PC-3 (cell line): ENCODE data around the gene PADI3. TPM values are rescaled to one million over a fixed set of nuclear protein-coding genes. Genes with fewer than 3 reads are reported as not detected.
A peak's percentile ranks its signal among the peaks of the same experiment; 100 is the strongest.

ENCODE experiments used
- ATAC-seq: fragments of 200-7000 bp; cut with Tn5 transposase; 2 replicates; pipeline ENCODE4 v1.9.1; 2020; ENCODE audit warnings: mild to moderate bottlenecking, moderate library complexity
- BruUV-seq: library from RNA; stranded (reverse); fragments of 400-500 nt; replicated peaks from 2 replicates; lab custom pipeline; 2021; lab: Mats Ljungman, UMichigan
- CTCF ChIA-PET: fragments of 300-600 bp; sonication (Branson Sonifier 250); formaldehyde crosslinking; loops from one replicate; lab custom pipeline; 2022; ENCODE audit warnings: antibody characterized with exemption; lab: Charles Lee
- POLR2A ChIA-PET: fragments of 300-600 bp; sonication (Branson Sonifier 250); formaldehyde crosslinking; loops from one replicate; lab custom pipeline; 2022; ENCODE audit warnings: antibody characterized with exemption; ENCODE audit not compliant: unreplicated experiment; lab: Charles Lee
- DNase-seq: peaks from one replicate; pipeline ENCODE4 v3.0.0-alpha.2; 2015
- H2AFZ ChIP-seq: fragments of 300-600 bp; sonication (generic); 2 replicates; pipeline ENCODE4 v1.6.0; 2016; ENCODE audit warnings: antibody characterized with exemption, low read length
- H3F3A ChIP-seq: fragments of 300-600 bp; sonication (generic); one replicate; pipeline ENCODE4 v1.6.0; 2017; ENCODE audit warnings: antibody characterized with exemption, low read length, control low read depth, mild to moderate bottlenecking; ENCODE audit not compliant: unreplicated experiment
- H3K27ac ChIP-seq: fragments of 300-600 bp; sonication (generic); 2 replicates; pipeline ENCODE4 v1.5.1; 2016; ENCODE audit warnings: mild to moderate bottlenecking, low read length
- H3K27me3 ChIP-seq: fragments of 300-600 bp; sonication (generic); 2 replicates; pipeline ENCODE4 v1.6.1; 2016; ENCODE audit warnings: low read length, mixed read lengths
- H3K36me3 ChIP-seq: fragments of 300-600 bp; sonication (generic); 2 replicates; pipeline ENCODE4 v1.6.1; 2016; ENCODE audit warnings: low read depth, mixed run types, low read length, mixed read lengths
- H3K4me1 ChIP-seq: fragments of 300-600 bp; sonication (generic); 2 replicates; pipeline ENCODE4 v1.5.1; 2016; ENCODE audit warnings: low read length; ENCODE audit not compliant: insufficient read depth
- H3K4me2 ChIP-seq: fragments of 300-600 bp; sonication (generic); 2 replicates; pipeline ENCODE4 v1.6.0; 2016; ENCODE audit warnings: low read length
- H3K4me3 ChIP-seq: fragments of 300-600 bp; sonication (generic); 2 replicates; pipeline ENCODE4 v1.5.1; 2016; ENCODE audit warnings: mild to moderate bottlenecking, low read length, mixed read lengths
- H3K79me2 ChIP-seq: fragments of 300-600 bp; sonication (generic); 2 replicates; pipeline ENCODE4 v1.6.1; 2017; ENCODE audit warnings: low read length, mixed read lengths
- H3K9ac ChIP-seq: fragments of 300-600 bp; sonication (generic); 2 replicates; pipeline ENCODE4 v1.6.0; 2016; ENCODE audit warnings: mild to moderate bottlenecking, low read length
- H3K9me2 ChIP-seq: fragments of 300-600 bp; sonication (generic); replicated peaks from 2 replicates; pipeline ENCODE4 v1.6.1; 2016; ENCODE audit warnings: mixed run types, low read length, mixed read lengths
- H3K9me3 ChIP-seq: fragments of 300-600 bp; sonication (generic); 2 replicates; pipeline ENCODE4 v1.6.1; 2016; ENCODE audit warnings: low read length, mixed read lengths
- H4K20me1 ChIP-seq: fragments of 300-600 bp; sonication (generic); 2 replicates; pipeline ENCODE4 v1.6.1; 2016; ENCODE audit warnings: low read length, mixed read lengths
- CTCF ChIP-seq: fragments of 300-600 bp; sonication (generic); conservative IDR thresholded peaks from 2 replicates; pipeline ENCODE4 v1.5.1; 2017; ENCODE audit warnings: antibody characterized with exemption, low read depth, mild to moderate bottlenecking, low read length
- EZH2 ChIP-seq: fragments of 300-600 bp; sonication (generic); IDR thresholded peaks from one replicate; pipeline ENCODE4 v1.6.1; 2017; ENCODE audit warnings: antibody characterized with exemption, mild to moderate bottlenecking, low read length; ENCODE audit not compliant: unreplicated experiment
- EZH2phosphoT487 ChIP-seq: fragments of 300-600 bp; sonication (generic); IDR thresholded peaks from 2 replicates; pipeline ENCODE4 v1.6.1; 2018; ENCODE audit warnings: mild to moderate bottlenecking, antibody characterized with exemption, low read length, borderline replicate concordance
- intact Hi-C: fragments of 100-400 bp; cut with micrococcal nuclease; formaldehyde crosslinking; loops from 2 replicates; pipeline ENCODE4 v1.9.0; 2023
- total RNA-seq: library from RNA; depleted of rRNA; stranded (reverse); fragments of >200 nt; gene quantifications from 2 replicates; pipeline ENCODE4 v1.2.3, GENCODE V29; 2014

PADI3 gene
- total RNA-seq, 1 experiment from 2014 or later, result 0.26 TPM

DNA sequence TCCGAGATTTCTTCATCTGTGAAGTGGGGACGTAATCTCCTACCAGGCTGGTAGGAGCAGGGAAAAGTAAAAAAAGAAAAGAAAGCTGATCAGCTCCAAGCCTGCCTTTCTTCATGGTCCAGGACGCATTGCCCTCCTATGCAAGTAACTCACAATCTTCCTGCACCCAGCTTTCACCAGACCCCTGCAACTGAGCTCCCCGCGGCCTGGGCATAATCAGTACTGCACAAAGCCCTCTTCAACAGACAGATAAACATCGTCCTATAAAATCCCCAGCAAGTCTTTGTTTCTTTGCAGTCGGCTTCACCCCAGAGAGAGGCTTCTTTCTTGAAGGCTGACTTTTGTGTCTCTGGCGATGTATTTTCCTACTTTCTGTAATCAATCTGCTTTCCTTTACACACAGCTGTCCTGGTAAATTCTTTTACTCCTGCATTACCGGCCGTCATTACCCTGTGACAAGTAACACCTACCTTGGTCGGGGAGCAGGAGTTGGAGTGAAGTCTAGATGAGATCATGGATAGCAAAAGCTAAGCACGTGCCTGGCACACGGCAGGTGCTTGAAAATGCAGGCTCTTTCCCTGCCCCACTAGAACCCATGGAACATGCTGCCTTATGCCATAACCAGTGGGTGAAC is 35.6 kb upstream of the PADI3 start:
- Histone ChIP-seq H3K4me2 (no peak overlapping the region), H3K4me3 (no peak overlapping the region), H3K27ac (no peak overlapping the region), H3K4me1 (peaks cover 25% of the 10 kb centered on the region), H3K9me3 (no peaks in the 10 kb centered on the region), H3K27me3 (no peaks in the 10 kb centered on the region), H3K79me2 (no peaks in the 10 kb centered on the region), H2AFZ (no peak overlapping the region), H4K20me1 (no peaks in the 10 kb centered on the region), H3K9me2 (no peaks in the 10 kb centered on the region), H3K9ac (no peak overlapping the region), H3K36me3 (no peaks in the 10 kb centered on the region), H3F3A (no peaks in the 10 kb centered on the region)
- DNase-seq (no peak), ATAC-seq (no peak)
- BruUV-seq, result no TSS peak
- intact Hi-C loops, result no loop called here
- TF ChIP-seq EZH2, result no peak
- POLR2A ChIA-PET, result no interaction called here
- CTCF ChIA-PET, result no interaction called here

GRCh38 chr1:17213782-17214148 is 35.1 kb upstream of the PADI3 start:
- H4K20me1 ChIP-seq, result no peaks in the 10 kb centered on the region
- H2AFZ ChIP-seq, result no peak overlapping the region
- no peaks in the 10 kb centered on the region for H3K36me3 ChIP-seq
- TF ChIP-seq EZH2 (no peak), EZH2phosphoT487 (no peak), CTCF (no peak)
- no TSS peak for BruUV-seq
- H3K79me2 ChIP-seq, result no peaks in the 10 kb centered on the region
- H3K9me3 ChIP-seq, result no peaks in the 10 kb centered on the region
- CTCF ChIA-PET, result no interaction called here
- H3K4me1 ChIP-seq, result peaks cover 20% of the 10 kb centered on the region
- H3K9me2 ChIP-seq, result no peaks in the 10 kb centered on the region
- no peak overlapping the region for H3K4me3 ChIP-seq
- no peak overlapping the region for H3K4me2 ChIP-seq
- no peak for DNase-seq
- no peaks in the 10 kb centered on the region for H3K27me3 ChIP-seq
- H3K9ac ChIP-seq, result no peak overlapping the region
- ATAC-seq, result no peak
- no peak overlapping the region for H3K27ac ChIP-seq
- intact Hi-C loops, result no loop called here
- no peaks in the 10 kb centered on the region for H3F3A ChIP-seq
- POLR2A ChIA-PET, result no interaction called here

DNA sequence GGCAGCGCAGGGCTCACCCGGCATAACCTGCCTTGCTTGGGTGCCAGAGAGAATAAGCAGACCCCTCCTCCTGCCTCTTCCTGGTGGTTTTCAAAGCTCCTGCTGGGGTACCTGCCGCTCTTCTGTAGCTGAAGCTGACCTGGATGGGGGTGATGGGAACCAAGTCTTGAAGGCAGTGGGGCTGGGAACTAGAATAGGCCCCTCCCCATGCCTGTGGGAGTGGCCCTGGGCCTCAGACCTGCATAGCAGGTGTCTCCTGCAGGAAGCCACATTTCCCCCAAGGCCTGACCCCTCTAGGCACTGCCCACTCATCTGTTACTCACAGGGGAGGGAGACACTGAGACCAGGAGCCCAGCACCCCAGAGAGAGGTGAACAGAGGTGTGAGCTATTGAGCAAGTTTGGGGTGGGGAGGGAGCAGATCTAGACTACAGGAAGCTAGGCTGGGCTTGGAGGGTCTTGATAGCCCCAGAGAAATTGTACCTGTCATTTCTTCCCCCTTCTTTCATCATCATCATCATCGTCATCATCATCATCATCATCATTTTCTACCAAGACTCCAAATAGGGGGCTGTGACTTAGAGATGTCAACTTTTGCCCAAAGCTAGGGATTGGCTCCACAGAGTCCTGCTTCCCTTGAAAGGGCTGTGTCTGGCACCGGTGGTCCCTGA is 33.9 kb upstream of the PADI3 start:
- intact Hi-C loops, result no loop called here
- no peaks in the 10 kb centered on the region for H3K9me2 ChIP-seq
- H3K27ac ChIP-seq, result no peak overlapping the region
- no peak overlapping the region for H3K4me3 ChIP-seq
- H3K79me2 ChIP-seq, result no peaks in the 10 kb centered on the region
- no peak overlapping the region for H2AFZ ChIP-seq
- H3F3A ChIP-seq, result no peaks in the 10 kb centered on the region
- H3K4me1 ChIP-seq, result peaks cover 17% of the 10 kb centered on the region
- CTCF ChIA-PET, result no interaction called here
- H3K9ac ChIP-seq, result no peak overlapping the region
- no peak for ATAC-seq
- TF ChIP-seq EZH2 (no peak), EZH2phosphoT487 (no peak), CTCF (no peak)
- H3K27me3 ChIP-seq, result no peaks in the 10 kb centered on the region
- H3K36me3 ChIP-seq, result no peaks in the 10 kb centered on the region
- peak; percentile 39 for DNase-seq
- POLR2A ChIA-PET, result no interaction called here
- H3K4me2 ChIP-seq, result no peak overlapping the region
- H4K20me1 ChIP-seq, result no peaks in the 10 kb centered on the region
- H3K9me3 ChIP-seq, result no peaks in the 10 kb centered on the region
- no TSS peak for BruUV-seq
